Spleen (tissue), 11 donors: ENCODE results near the gene ALDH1B1. TPM values are rescaled to one million over a fixed set of nuclear protein-coding genes. Genes with fewer than 3 reads are reported as not detected.

Experiments used
- DNase-seq: peaks from one replicate; pipeline ENCODE4 v3.0.0-alpha.2; 2020
- H3K27ac ChIP-seq, 8 donors: fragments of 200-600 bp; sonication (generic) in 7 of 8; 1 replicate in 4 of 8; 2 replicates in 4 of 8; pipeline versions ENCODE4 v1.5.0 to v1.8.0; 2016 to 2021; ENCODE audit warnings: inconsistent platforms in 4 of 8, mild to moderate bottlenecking in 4 of 8, moderate library complexity in 1 of 8
- H3K27me3 ChIP-seq, 7 donors: fragments of 200-600 bp; sonication (generic) in 6 of 7; replicated peaks in 1 of 7; 1 replicate in 4 of 7; 2 replicates in 3 of 7; pipeline versions ENCODE4 v1.5.0 to v1.8.0; 2016 to 2021; ENCODE audit warnings: inconsistent platforms in 3 of 7, mild to moderate bottlenecking in 1 of 7
- H3K36me3 ChIP-seq, 6 donors: fragments of 200-600 bp; sonication (generic) in 5 of 6; 1 replicate in 4 of 6; 2 replicates in 2 of 6; pipeline versions ENCODE4 v1.5.0 to v1.8.0; 2016 to 2021; ENCODE audit warnings: inconsistent platforms in 2 of 6
- H3K4me1 ChIP-seq, 6 donors: fragments of 200-600 bp; sonication (generic) in 5 of 6; 1 replicate in 3 of 6; 2 replicates in 3 of 6; pipeline versions ENCODE4 v1.5.0 to v1.8.0; 2016 to 2021; ENCODE audit warnings: inconsistent platforms in 3 of 6
- H3K4me3 ChIP-seq, 8 donors: fragments of 200-600 bp; sonication (generic) in 7 of 8; 1 replicate in 4 of 8; 2 replicates in 4 of 8; pipeline versions ENCODE4 v1.5.0 to v1.8.0; 2016 to 2021; ENCODE audit warnings: inconsistent platforms in 4 of 8, mild to moderate bottlenecking in 4 of 8, moderate library complexity in 2 of 8
- H3K9me3 ChIP-seq, 8 donors: fragments of 200-600 bp; sonication (generic) in 7 of 8; 1 replicate in 4 of 8; 2 replicates in 4 of 8; pipeline versions ENCODE4 v1.5.0 to v1.8.0; 2016 to 2021; ENCODE audit warnings: inconsistent platforms in 4 of 8
- POLR2A ChIP-seq, 3 donors: fragments of 450-650 bp; IDR thresholded peaks; one replicate each; pipeline ENCODE4 v1.5.1; 2017; ENCODE audit warnings: antibody characterized with exemption in 3 of 3, mild to moderate bottlenecking in 1 of 3
- POLR2AphosphoS5 ChIP-seq, 3 donors: sonication (generic); formaldehyde crosslinking; IDR thresholded peaks; one replicate each; pipeline ENCODE4 v1.5.1; 2017; ENCODE audit warnings: antibody characterized with exemption in 3 of 3
- WGBS, 5 donors: extraction: QIAGEN DNeasy Blood & Tissue Kit in 3 of 5; methylation state at CpG; one replicate each; pipeline versions ENCODE4 v1.1.5 to v1.1.7; 2013 to 2018; 5-methylcytosine and 5-hydroxymethylcytosine counted together
- intact Hi-C: fragments of 100-400 bp; cut with DNase I; formaldehyde crosslinking; loops from one replicate; pipeline ENCODE4 v1.15.0; 2023; ENCODE audit warnings: low total_unique reads
- polyA plus RNA-seq, 3 donors: library from polyadenylated mRNA; stranded (reverse); fragments of 200-250 nt; gene quantifications; one replicate each; pipeline ENCODE4 v1.2.1, GENCODE V29; 2013
- total RNA-seq, 7 donors: library from RNA; depleted of rRNA in 3 of 7; stranded (reverse); fragments of >200 nt in 3 of 7; fragmentation: NEBNext Ultra II Directional in 4 of 7; extraction: Animal tissue kit (Norgen Biotek cat#: 25700) in 4 of 7; gene quantifications; one replicate each; pipeline versions ENCODE4 v1.1.0 to v1.2.1, GENCODE V29; 2016 to 2021
- TF ChIP-seq, protein P1 (sequence below), 11 experiments: fragments of 200-600 bp in 7 of 11; fragments of 450-650 bp in 4 of 11; sonication (generic) in 4 of 11; IDR thresholded peaks in 8 of 11; conservative IDR thresholded peaks in 3 of 11; 1 replicate in 7 of 11; 2 replicates in 4 of 11; pipeline versions ENCODE4 v1.4.0 to v1.8.0; 2016 to 2021; ENCODE audit warnings: antibody characterized with exemption in 11 of 11, inconsistent platforms in 4 of 11, mild to moderate bottlenecking in 1 of 11
- donor health status: healthy with polysubstance abuse.
- donor health status: DM: no; HTN: no; CAD: no; lungs with moderate emphysema.
- donor health status: DM: no; HTN: no; CAD: no.
- donor health status: Bipolar disorder and iron deficiency.
- donor health status: healthy.
- donor health status: DM: no; HTN: no; CAD: no.
- donor health status: DM: yes; HTN: yes; CAD: no.

The ALDH1B1 gene
- total and polyA plus RNA-seq, 10 donors = 4.0 to 14.7 (median 8.3) TPM

DNA sequence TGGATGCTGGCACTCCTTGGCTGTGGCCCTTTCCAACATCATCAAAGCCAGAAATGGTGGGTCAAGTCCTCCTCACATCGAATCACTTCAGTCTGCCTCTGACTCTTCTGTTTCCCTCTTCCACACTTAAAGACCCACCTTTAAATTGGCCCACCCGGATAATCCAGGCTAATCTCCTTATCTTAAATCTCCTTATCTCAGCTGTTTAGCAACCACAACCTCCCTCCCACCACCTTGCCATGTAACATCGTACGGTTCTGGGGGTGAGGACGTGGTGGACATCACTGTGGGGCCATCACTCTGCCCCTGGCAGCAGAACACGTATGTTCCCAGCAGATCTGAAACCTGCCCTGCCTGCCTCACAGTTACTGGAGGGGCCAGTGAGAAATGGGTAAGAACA is 20.2 kb downstream of the ALDH1B1 start:
- Histone ChIP-seq H3K4me1 (no peaks in the 10 kb centered on the region), H3K27me3 (peaks cover 0 to 41% (median 0%) of the 10 kb centered on the region in 7 donors), H3K4me3 (no peak overlapping the region), H3K9me3 (no peaks in the 10 kb centered on the region), H3K27ac (no peak overlapping the region), H3K36me3 (no peaks in the 10 kb centered on the region)
- 73 to 86% (median 75%) methylated on average over 6 of the region's 6 CpGs for WGBS, 5 donors
- intact Hi-C loops = no loop called here
- DNase-seq = no peak
- TF ChIP-seq, protein P1, sequence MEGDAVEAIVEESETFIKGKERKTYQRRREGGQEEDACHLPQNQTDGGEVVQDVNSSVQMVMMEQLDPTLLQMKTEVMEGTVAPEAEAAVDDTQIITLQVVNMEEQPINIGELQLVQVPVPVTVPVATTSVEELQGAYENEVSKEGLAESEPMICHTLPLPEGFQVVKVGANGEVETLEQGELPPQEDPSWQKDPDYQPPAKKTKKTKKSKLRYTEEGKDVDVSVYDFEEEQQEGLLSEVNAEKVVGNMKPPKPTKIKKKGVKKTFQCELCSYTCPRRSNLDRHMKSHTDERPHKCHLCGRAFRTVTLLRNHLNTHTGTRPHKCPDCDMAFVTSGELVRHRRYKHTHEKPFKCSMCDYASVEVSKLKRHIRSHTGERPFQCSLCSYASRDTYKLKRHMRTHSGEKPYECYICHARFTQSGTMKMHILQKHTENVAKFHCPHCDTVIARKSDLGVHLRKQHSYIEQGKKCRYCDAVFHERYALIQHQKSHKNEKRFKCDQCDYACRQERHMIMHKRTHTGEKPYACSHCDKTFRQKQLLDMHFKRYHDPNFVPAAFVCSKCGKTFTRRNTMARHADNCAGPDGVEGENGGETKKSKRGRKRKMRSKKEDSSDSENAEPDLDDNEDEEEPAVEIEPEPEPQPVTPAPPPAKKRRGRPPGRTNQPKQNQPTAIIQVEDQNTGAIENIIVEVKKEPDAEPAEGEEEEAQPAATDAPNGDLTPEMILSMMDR (IDR thresholded peaks at IDR 0.05 in 8 of 11, conservative IDR thresholded peaks at IDR 0.05 in 3 of 11) = no peak
- TF ChIP-seq POLR2AphosphoS5 (IDR thresholded peaks at IDR 0.05) (no peak), POLR2A (IDR thresholded peaks at IDR 0.05) (no peak)

DNA sequence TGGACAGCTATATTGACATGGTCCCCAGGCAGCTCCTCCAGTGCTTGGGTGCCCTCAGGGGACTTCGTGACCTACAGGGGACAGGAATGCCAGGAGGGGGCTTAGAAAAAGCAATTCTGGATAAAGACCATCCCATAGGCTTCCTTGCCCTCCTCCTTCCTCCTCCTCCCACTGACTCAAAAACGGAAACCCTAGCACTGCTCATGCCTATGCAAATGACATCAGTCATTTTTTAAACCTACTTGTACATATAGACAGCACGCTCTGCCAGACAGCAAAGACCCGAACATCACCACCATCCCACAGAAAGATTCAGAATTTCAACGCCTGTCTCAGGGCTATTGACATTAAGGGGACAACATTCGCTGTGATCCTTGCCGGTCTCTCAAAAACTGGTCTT is 20.8 kb downstream of the ALDH1B1 start:
- Histone ChIP-seq H3K4me1 (no peaks in the 10 kb centered on the region), H3K27ac (no peak overlapping the region), H3K4me3 (no peak overlapping the region), H3K36me3 (no peaks in the 10 kb centered on the region), H3K9me3 (no peaks in the 10 kb centered on the region), H3K27me3 (peaks cover 0 to 45% (median 0%) of the 10 kb centered on the region in 7 donors)
- intact Hi-C loops = no loop called here
- WGBS, 5 donors = 65 to 76% (median 72%) methylated on average over 7 of the region's 7 CpGs
- TF ChIP-seq, protein P1 (IDR thresholded peaks at IDR 0.05 in 8 of 11, conservative IDR thresholded peaks at IDR 0.05 in 3 of 11) = no peak
- TF ChIP-seq POLR2A (IDR thresholded peaks at IDR 0.05) (no peak), POLR2AphosphoS5 (IDR thresholded peaks at IDR 0.05) (no peak)
- no peak for DNase-seq

DNA sequence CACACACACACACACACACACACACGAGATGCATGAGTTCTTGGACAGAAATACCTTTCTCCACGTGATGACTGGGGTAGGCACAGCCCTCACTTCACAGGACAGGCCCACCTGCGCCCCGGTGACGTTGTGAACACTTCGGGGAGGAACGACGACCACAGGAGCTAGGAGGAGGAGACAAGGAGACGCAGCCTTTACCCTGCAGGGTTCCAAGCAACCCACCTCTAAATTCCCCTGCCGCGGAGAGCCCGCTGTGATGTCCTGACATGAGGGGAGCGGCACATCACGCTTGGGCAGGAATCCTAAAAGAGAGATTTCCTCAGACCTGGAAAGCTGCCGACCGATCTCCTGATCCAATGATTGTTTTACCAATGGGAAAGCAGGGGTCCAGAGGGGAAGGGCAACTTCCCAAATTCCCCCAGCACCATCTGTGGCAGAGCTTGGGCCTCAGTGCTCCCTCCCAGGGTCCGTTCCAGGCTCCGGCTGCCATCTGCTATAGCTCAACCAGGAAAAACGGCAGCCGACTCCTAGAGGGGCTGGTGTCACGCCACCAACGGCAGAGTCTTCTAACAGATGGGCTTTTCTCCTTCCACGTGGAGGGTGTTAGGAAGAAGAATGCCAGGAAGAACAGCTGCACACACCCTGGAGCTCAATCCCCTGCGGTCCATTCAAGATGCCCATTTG is 21.7 kb downstream of the ALDH1B1 start:
- TF ChIP-seq POLR2AphosphoS5 (IDR thresholded peaks at IDR 0.05) = no peak
- TF ChIP-seq, protein P1 (IDR thresholded peaks at IDR 0.05 in 8 of 11, conservative IDR thresholded peaks at IDR 0.05 in 3 of 11) = no peak

DNA sequence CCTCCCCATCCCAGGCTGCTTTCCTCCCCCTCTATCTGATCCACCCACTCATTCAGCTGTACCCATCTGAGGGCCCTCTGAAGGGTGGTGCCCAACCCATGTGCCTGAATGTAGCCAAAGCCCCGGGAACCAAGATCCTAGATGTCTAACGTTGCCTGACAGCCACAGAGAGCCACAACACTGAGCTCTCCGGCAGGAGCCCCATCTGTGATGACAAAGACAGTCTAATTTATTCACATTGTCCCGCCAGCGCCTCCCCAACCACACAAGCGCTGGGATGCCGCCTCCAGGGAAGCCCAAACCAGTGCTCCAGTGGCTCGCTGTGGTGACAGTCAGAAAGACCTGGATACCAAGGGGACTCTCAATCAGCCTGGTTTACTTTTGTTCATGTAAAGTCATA is 23.4 kb downstream of the ALDH1B1 start:
- TF ChIP-seq POLR2A (IDR thresholded peaks at IDR 0.05) (no peak), POLR2AphosphoS5 (IDR thresholded peaks at IDR 0.05) (no peak)
- TF ChIP-seq, protein P1 (IDR thresholded peaks at IDR 0.05 in 8 of 11, conservative IDR thresholded peaks at IDR 0.05 in 3 of 11) = no peak
- 74 to 92% (median 86%) methylated on average over 8 of the region's 8 CpGs for WGBS, 5 donors
- no peaks in the 10 kb centered on the region for H3K9me3 ChIP-seq
- no peaks in the 10 kb centered on the region for H3K4me1 ChIP-seq
- intact Hi-C loops = no loop called here
- DNase-seq = no peak
- no peak overlapping the region for H3K4me3 ChIP-seq
- no peaks in the 10 kb centered on the region for H3K36me3 ChIP-seq
- peaks cover 0 to 58% (median 0%) of the 10 kb centered on the region in 7 donors for H3K27me3 ChIP-seq
- H3K27ac ChIP-seq = no peak overlapping the region

More for the DNA sequence above, 21.7 kb downstream of the ALDH1B1 start:
- H3K4me3 ChIP-seq = no peak overlapping the region
- no peaks in the 10 kb centered on the region for H3K4me1 ChIP-seq
- intact Hi-C loops = no loop called here
- H3K9me3 ChIP-seq = no peaks in the 10 kb centered on the region
- H3K27me3 ChIP-seq = peaks cover 0 to 47% (median 0%) of the 10 kb centered on the region in 7 donors
- WGBS, 5 donors = 61 to 74% (median 68%) methylated on average over 22 to 24 of the region's 24 CpGs
- H3K36me3 ChIP-seq = no peaks in the 10 kb centered on the region
- DNase-seq = no peak
- H3K27ac ChIP-seq = no peak overlapping the region
